Measurements from ENCODE around the gene RFC5.

- TF ChIP-seq, protein P1, sequence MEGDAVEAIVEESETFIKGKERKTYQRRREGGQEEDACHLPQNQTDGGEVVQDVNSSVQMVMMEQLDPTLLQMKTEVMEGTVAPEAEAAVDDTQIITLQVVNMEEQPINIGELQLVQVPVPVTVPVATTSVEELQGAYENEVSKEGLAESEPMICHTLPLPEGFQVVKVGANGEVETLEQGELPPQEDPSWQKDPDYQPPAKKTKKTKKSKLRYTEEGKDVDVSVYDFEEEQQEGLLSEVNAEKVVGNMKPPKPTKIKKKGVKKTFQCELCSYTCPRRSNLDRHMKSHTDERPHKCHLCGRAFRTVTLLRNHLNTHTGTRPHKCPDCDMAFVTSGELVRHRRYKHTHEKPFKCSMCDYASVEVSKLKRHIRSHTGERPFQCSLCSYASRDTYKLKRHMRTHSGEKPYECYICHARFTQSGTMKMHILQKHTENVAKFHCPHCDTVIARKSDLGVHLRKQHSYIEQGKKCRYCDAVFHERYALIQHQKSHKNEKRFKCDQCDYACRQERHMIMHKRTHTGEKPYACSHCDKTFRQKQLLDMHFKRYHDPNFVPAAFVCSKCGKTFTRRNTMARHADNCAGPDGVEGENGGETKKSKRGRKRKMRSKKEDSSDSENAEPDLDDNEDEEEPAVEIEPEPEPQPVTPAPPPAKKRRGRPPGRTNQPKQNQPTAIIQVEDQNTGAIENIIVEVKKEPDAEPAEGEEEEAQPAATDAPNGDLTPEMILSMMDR (IDR thresholded peaks at IDR 0.05; ENCODE audit: insufficient read depth, low read depth, low read length), result no peak
- no peak for TF ChIP-seq EZH2 (IDR thresholded peaks at IDR 0.05; ENCODE audit: insufficient read depth, low read length)
Measured at GRCh38 chr12:118013283-118013682, 3.2 kb upstream of the RFC5 start.
